HepG2 (cell line): ENCODE data around the gene HNF1B. TPM values are rescaled to one million over a fixed set of nuclear protein-coding genes. Genes with fewer than 3 reads are reported as not detected.

Experiments used
- CREB1 ChIP-seq, 2 experiments: fragments of 450-650 bp in 1 of 2; IDR thresholded peaks; 2 replicates each; pipeline ENCODE4 v1.6.1; 2016 to 2017; ENCODE audit warnings: control low read depth in 1 of 2, mild to moderate bottlenecking in 1 of 2, missing compliant biosample characterization in 1 of 2, missing genetic modification characterization in 1 of 2
- ZHX2 ChIP-seq, 2 experiments: sonication (generic) in 1 of 2; formaldehyde crosslinking in 1 of 2; IDR thresholded peaks; 2 replicates each; pipeline versions ENCODE4 v1.6.1 to v1.9.0; 2014 to 2022; ENCODE audit warnings: antibody characterized with exemption in 1 of 2, borderline replicate concordance in 1 of 2, inconsistent platforms in 1 of 2, low read depth in 1 of 2, missing genetic modification reagents in 1 of 2
- ZNF746 ChIP-seq: sonication (generic); formaldehyde crosslinking; IDR thresholded peaks from 2 replicates; pipeline ENCODE4 v1.8.0; 2022; ENCODE audit warnings: mild to moderate bottlenecking, missing genetic modification reagents
- polyA plus RNA-seq, 8 experiments: library from polyadenylated mRNA; depleted of rRNA in 3 of 8; stranded (reverse) in 7 of 8; unstranded in 1 of 8; fragments of >200 nt; fragmentation: Illumina TruSeq in 4 of 8; extraction: Trizol in 4 of 8; gene quantifications; 2 replicates each; pipeline versions ENCODE4 v1.2.1 to v1.2.3, GENCODE V29; 2011 to 2016; ENCODE audit warnings: low read depth in 4 of 8, missing spikeins in 1 of 8, mixed read lengths in 1 of 8; ENCODE audit not compliant: insufficient read depth in 1 of 8
- total RNA-seq, 5 experiments: library from RNA; depleted of rRNA; stranded (reverse); fragments of >200 nt; fragmentation: Illumina TruSeq; extraction: Trizol; gene quantifications; 2 replicates each; pipeline ENCODE4 v1.2.3, GENCODE V29; 2016; ENCODE audit warnings: low read depth in 1 of 5
- TF ChIP-seq, protein P1 (sequence below): sonication (generic); formaldehyde crosslinking; IDR thresholded peaks from 2 replicates; pipeline ENCODE4 v1.4.0; 2020; ENCODE audit warnings: missing genetic modification reagents

The HNF1B gene
- total and polyA plus RNA-seq, 2 of the 13 experiments (the other 11 are each of a cell fraction or from before 2014, with no cell fraction given), result 1.9 to 5.3 TPM

- TF ChIP-seq, protein P1, sequence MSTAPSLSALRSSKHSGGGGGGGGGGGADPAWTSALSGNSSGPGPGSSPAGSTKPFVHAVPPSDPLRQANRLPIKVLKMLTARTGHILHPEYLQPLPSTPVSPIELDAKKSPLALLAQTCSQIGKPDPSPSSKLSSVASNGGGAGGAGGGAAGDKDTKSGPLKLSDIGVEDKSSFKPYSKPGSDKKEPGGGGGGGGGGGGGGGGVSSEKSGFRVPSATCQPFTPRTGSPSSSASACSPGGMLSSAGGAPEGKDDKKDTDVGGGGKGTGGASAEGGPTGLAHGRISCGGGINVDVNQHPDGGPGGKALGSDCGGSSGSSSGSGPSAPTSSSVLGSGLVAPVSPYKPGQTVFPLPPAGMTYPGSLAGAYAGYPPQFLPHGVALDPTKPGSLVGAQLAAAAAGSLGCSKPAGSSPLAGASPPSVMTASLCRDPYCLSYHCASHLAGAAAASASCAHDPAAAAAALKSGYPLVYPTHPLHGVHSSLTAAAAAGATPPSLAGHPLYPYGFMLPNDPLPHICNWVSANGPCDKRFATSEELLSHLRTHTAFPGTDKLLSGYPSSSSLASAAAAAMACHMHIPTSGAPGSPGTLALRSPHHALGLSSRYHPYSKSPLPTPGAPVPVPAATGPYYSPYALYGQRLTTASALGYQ (CRISPR knock-in tag), result no peak
- TF ChIP-seq CREB1 (IDR thresholded peaks at IDR 0.05) (no peak), CREB1 (CRISPR knock-in tag; IDR thresholded peaks at IDR 0.05) (no peak), ZHX2 (IDR thresholded peaks at IDR 0.05; ENCODE audit: low read depth) (no peak), ZHX2 (CRISPR knock-in tag; IDR thresholded peaks at IDR 0.05; ENCODE audit: borderline replicate concordance) (no peak), ZNF746 (CRISPR knock-in tag) (no peak)
Observed at GRCh38 chr17:37756051-37756450, 11.2 kb upstream of the HNF1B start (continued).
